ENCODE results near the gene NFX1. TPM values are rescaled to one million over a fixed set of nuclear protein-coding genes. Genes with fewer than 3 reads are reported as not detected.

Gene NFX1
- total and polyA plus RNA-seq, 2 donors (not counting 1 experiment from before 2014, with no cell fraction given): 30.2 to 39.5 TPM

- peaks cover 6% of the 10 kb centered on the region for H3K79me2 ChIP-seq (ENCODE audit: control insufficient read depth, insufficient read depth, low read length)
Measured at GRCh38 chr9:33304362-33304761, 14.0 kb downstream of the NFX1 start.

GRCh38 chr9:33306037-33306436 is 15.7 kb downstream of the NFX1 start:
- DNase-seq (ENCODE audit: low read depth in 2 of 2): no peak
- Histone ChIP-seq H2AFZ (ENCODE audit: low read length) (no peak overlapping the region), H4K20me1 (ENCODE audit: control insufficient read depth, extremely low read depth, insufficient read depth, low read length) (no peaks in the 10 kb centered on the region), H3K9ac (ENCODE audit: insufficient read depth, low read length) (no peak overlapping the region), H3K9me3 (ENCODE audit: control insufficient read depth, insufficient read depth, low read depth, low read length) (no peaks in the 10 kb centered on the region), H3K79me2 (ENCODE audit: control insufficient read depth, insufficient read depth, low read length) (peaks cover 2% of the 10 kb centered on the region), H3K27me3 (ENCODE audit: control insufficient read depth, insufficient read depth, low read length) (no peaks in the 10 kb centered on the region), H3K4me1 (ENCODE audit: control insufficient read depth, extremely low read depth, insufficient read depth, low read length) (no peaks in the 10 kb centered on the region), H3K27ac (ENCODE audit: insufficient read depth, low read length) (no peak overlapping the region), H3K36me3 (ENCODE audit: control insufficient read depth, insufficient read depth, low read length) (peaks cover 21% of the 10 kb centered on the region), H3K4me2 (ENCODE audit: extremely low read depth, insufficient read depth, low read length) (no peak overlapping the region), H3K4me3 (replicated peaks in 1 of 4; ENCODE audit: control extremely low read depth in 1 of 4, insufficient read depth in 1 of 4, low read depth in 3 of 4, low read length in 4 of 4) (no peak overlapping the region)
- TF ChIP-seq EZH2 (IDR thresholded peaks at IDR 0.05; ENCODE audit: low read length, missing control alignments): no peak
- TF ChIP-seq CTCF (conservative IDR thresholded peaks at IDR 0.05 in 1 of 2, IDR thresholded peaks at IDR 0.05 in 1 of 2; ENCODE audit: low read depth in 1 of 2, low read length in 2 of 2): no peak

More at GRCh38 chr9:33304362-33304761, 14.0 kb downstream of the NFX1 start:
- Histone ChIP-seq H3K36me3 (ENCODE audit: control insufficient read depth, insufficient read depth, low read length) (peaks cover 23% of the 10 kb centered on the region), H2AFZ (ENCODE audit: low read length) (no peak overlapping the region), H3K9ac (ENCODE audit: insufficient read depth, low read length) (no peak overlapping the region), H4K20me1 (ENCODE audit: control insufficient read depth, extremely low read depth, insufficient read depth, low read length) (no peaks in the 10 kb centered on the region), H3K4me3 (replicated peaks in 1 of 4; ENCODE audit: control extremely low read depth in 1 of 4, insufficient read depth in 1 of 4, low read depth in 3 of 4, low read length in 4 of 4) (no peak overlapping the region), H3K9me3 (ENCODE audit: control insufficient read depth, insufficient read depth, low read depth, low read length) (no peaks in the 10 kb centered on the region), H3K27ac (ENCODE audit: insufficient read depth, low read length) (no peak overlapping the region), H3K4me1 (ENCODE audit: control insufficient read depth, extremely low read depth, insufficient read depth, low read length) (no peaks in the 10 kb centered on the region), H3K27me3 (ENCODE audit: control insufficient read depth, insufficient read depth, low read length) (no peaks in the 10 kb centered on the region), H3K4me2 (ENCODE audit: extremely low read depth, insufficient read depth, low read length) (no peak overlapping the region)
- TF ChIP-seq CTCF (conservative IDR thresholded peaks at IDR 0.05 in 1 of 2, IDR thresholded peaks at IDR 0.05 in 1 of 2; ENCODE audit: low read depth in 1 of 2, low read length in 2 of 2) (no peak), EZH2 (IDR thresholded peaks at IDR 0.05; ENCODE audit: low read length, missing control alignments) (no peak)
- no peak for DNase-seq (ENCODE audit: low read depth in 2 of 2)

- Histone ChIP-seq H3K4me1 (ENCODE audit: control insufficient read depth, extremely low read depth, insufficient read depth, low read length) (no peaks in the 10 kb centered on the region), H3K27ac (ENCODE audit: insufficient read depth, low read length) (no peak overlapping the region), H4K20me1 (ENCODE audit: control insufficient read depth, extremely low read depth, insufficient read depth, low read length) (no peaks in the 10 kb centered on the region), H3K9me3 (ENCODE audit: control insufficient read depth, insufficient read depth, low read depth, low read length) (no peaks in the 10 kb centered on the region), H3K9ac (ENCODE audit: insufficient read depth, low read length) (no peak overlapping the region), H2AFZ (ENCODE audit: low read length) (no peak overlapping the region), H3K27me3 (ENCODE audit: control insufficient read depth, insufficient read depth, low read length) (no peaks in the 10 kb centered on the region), H3K4me2 (ENCODE audit: extremely low read depth, insufficient read depth, low read length) (no peak overlapping the region), H3K79me2 (ENCODE audit: control insufficient read depth, insufficient read depth, low read length) (peaks cover 2% of the 10 kb centered on the region), H3K36me3 (ENCODE audit: control insufficient read depth, insufficient read depth, low read length) (peaks cover 21% of the 10 kb centered on the region), H3K4me3 (replicated peaks in 1 of 4; ENCODE audit: control extremely low read depth in 1 of 4, insufficient read depth in 1 of 4, low read depth in 3 of 4, low read length in 4 of 4) (no peak overlapping the region)
- no peak for TF ChIP-seq EZH2 (IDR thresholded peaks at IDR 0.05; ENCODE audit: low read length, missing control alignments)
- no peak for TF ChIP-seq CTCF (conservative IDR thresholded peaks at IDR 0.05 in 1 of 2, IDR thresholded peaks at IDR 0.05 in 1 of 2; ENCODE audit: low read depth in 1 of 2, low read length in 2 of 2)
- peak in 1 of 2 donors; percentile 73 for DNase-seq (ENCODE audit: low read depth in 2 of 2)
Measured at GRCh38 chr9:33307067-33307466, 16.8 kb downstream of the NFX1 start.

Measured in fibroblast of lung (primary cell).